HEK293T (cell line): ENCODE results near the gene KSR2.
"Not testable (repeated sequence)": the region's sequence is repeated elsewhere in the genome, so short reads cannot be mapped to it uniquely, and the experiment has no call there.

ENCODE experiments used
- CTBP1 ChIP-seq: fragments of 450-650 bp; IDR thresholded peaks from 2 replicates; pipeline ENCODE4 v1.6.1; 2016; ENCODE audit warnings: borderline replicate concordance
- FOXA1 ChIP-seq: fragments of 450-650 bp; IDR thresholded peaks from 2 replicates; pipeline ENCODE4 v1.6.1; 2016; ENCODE audit warnings: mild to moderate bottlenecking
- SP1 ChIP-seq: fragments of 450-650 bp; IDR thresholded peaks from 2 replicates; pipeline ENCODE4 v1.6.1; 2017
- TF ChIP-seq, protein P1 (sequence below): fragments of 450-650 bp; IDR thresholded peaks from 2 replicates; pipeline ENCODE4 v1.6.1; 2016

DNA sequence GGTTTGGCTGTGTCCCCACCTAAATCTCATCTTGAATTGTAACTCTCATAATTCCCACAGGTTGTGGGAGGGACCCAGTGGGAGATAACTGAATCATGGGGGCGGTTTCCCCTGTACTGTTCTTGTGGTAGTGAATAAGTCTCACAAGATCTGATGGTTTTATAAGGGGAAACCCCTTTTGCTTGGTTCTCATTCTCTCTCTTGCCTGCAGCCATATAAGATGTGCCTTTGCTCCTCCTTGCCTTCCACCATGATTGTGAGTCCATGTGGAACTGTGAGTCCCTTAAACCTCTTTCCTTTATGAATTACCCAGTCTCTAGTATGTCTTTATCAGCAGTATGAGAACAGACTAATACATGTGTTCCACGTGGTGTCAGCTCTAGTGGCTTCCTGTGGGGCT lies 31.0 kb upstream of the KSR2 start:
- not testable (repeated sequence) for TF ChIP-seq SP1, FOXA1, CTBP1
- TF ChIP-seq, protein P1, sequence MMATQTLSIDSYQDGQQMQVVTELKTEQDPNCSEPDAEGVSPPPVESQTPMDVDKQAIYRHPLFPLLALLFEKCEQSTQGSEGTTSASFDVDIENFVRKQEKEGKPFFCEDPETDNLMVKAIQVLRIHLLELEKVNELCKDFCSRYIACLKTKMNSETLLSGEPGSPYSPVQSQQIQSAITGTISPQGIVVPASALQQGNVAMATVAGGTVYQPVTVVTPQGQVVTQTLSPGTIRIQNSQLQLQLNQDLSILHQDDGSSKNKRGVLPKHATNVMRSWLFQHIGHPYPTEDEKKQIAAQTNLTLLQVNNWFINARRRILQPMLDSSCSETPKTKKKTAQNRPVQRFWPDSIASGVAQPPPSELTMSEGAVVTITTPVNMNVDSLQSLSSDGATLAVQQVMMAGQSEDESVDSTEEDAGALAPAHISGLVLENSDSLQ = not testable (repeated sequence)
